Neural cell (in vitro differentiated cells): ENCODE results near the gene ITIH4. TPM values are rescaled to one million over a fixed set of nuclear protein-coding genes. Genes with fewer than 3 reads are reported as not detected.

Experiments
- H2AFZ ChIP-seq: fragments of 200-600, 300-800 bp; sonication (generic), shearing (Covaris generic); 2 replicates; pipeline ENCODE4 v1.6.0; 2014; ENCODE audit warnings: low read depth, mild to moderate bottlenecking, antibody characterized with exemption, low read length, moderate library complexity
- H3F3A ChIP-seq: fragments of 200-600 bp; shearing (Covaris generic); 2 replicates; pipeline ENCODE4 v1.6.1; 2016; ENCODE audit warnings: mild to moderate bottlenecking, moderate library complexity, mixed read lengths, antibody characterized with exemption, low read length; ENCODE audit not compliant: insufficient read depth, poor library complexity, severe bottlenecking
- H3K27ac ChIP-seq: fragments of 200-600, 300-800 bp; sonication (generic), shearing (Covaris generic); 2 replicates; pipeline ENCODE4 v1.5.1; 2014; ENCODE audit warnings: mild to moderate bottlenecking, low read length, moderate library complexity
- H3K27me3 ChIP-seq: fragments of 300-800, 200-600 bp; sonication (generic), shearing (Covaris generic); 2 replicates; pipeline ENCODE4 v1.6.0; 2014; ENCODE audit warnings: mild to moderate bottlenecking, low read depth, low read length, moderate library complexity; ENCODE audit not compliant: insufficient read depth
- H3K36me3 ChIP-seq: fragments of 300-800, 200-600 bp; sonication (generic), shearing (Covaris generic); 2 replicates; pipeline ENCODE4 v1.5.1; 2014; ENCODE audit warnings: mild to moderate bottlenecking, antibody characterized with exemption, low read length, moderate library complexity; ENCODE audit not compliant: insufficient read depth
- H3K4me2 ChIP-seq: fragments of 300-800, 200-600 bp; sonication (generic), shearing (Covaris generic); 2 replicates; pipeline ENCODE4 v1.6.0; 2014; ENCODE audit warnings: mild to moderate bottlenecking, low read length
- H3K4me3 ChIP-seq: fragments of 300-800, 200-600 bp; sonication (generic), shearing (Covaris generic); 2 replicates; pipeline ENCODE4 v1.5.1; 2014; ENCODE audit warnings: mild to moderate bottlenecking, low read length, moderate library complexity
- H3K79me2 ChIP-seq: fragments of 200-600 bp; shearing (Covaris generic); replicated peaks from 2 replicates; pipeline ENCODE4 v1.6.0; 2014; ENCODE audit warnings: mild to moderate bottlenecking, low read length, moderate library complexity; ENCODE audit not compliant: insufficient read depth
- H3K9ac ChIP-seq: fragments of 300-800, 200-600 bp; sonication (generic), shearing (Covaris generic); 2 replicates; pipeline ENCODE4 v1.6.1; 2016; ENCODE audit warnings: mild to moderate bottlenecking, low read length, mixed read lengths
- H3K9me2 ChIP-seq: fragments of 200-600 bp; shearing (Covaris generic); 2 replicates; pipeline ENCODE4 v1.6.1; 2016; ENCODE audit warnings: mild to moderate bottlenecking, low read length, mixed read lengths; ENCODE audit not compliant: insufficient read depth
- H3K9me3 ChIP-seq: fragments of 200-600, 300-800 bp; sonication (generic), shearing (Covaris generic); 2 replicates; pipeline ENCODE4 v1.6.1; 2016; ENCODE audit warnings: mild to moderate bottlenecking, mixed run types, low read length, moderate library complexity, mixed read lengths
- H4K20me1 ChIP-seq: fragments of 200-600 bp; shearing (Covaris generic); 2 replicates; pipeline ENCODE4 v1.6.1; 2016; ENCODE audit warnings: mild to moderate bottlenecking, mixed run types; ENCODE audit not compliant: insufficient read depth
- CTCF ChIP-seq: fragments of 450-650 bp; IDR thresholded peaks from 2 replicates; pipeline ENCODE4 v1.5.1; 2014; ENCODE audit warnings: antibody characterized with exemption, mild to moderate bottlenecking, moderate library complexity; ENCODE audit not compliant: poor library complexity, severe bottlenecking
- EP300 ChIP-seq: fragments of 450-650 bp; conservative IDR thresholded peaks from 2 replicates; pipeline ENCODE4 v1.6.1; 2014; ENCODE audit warnings: antibody characterized with exemption, mild to moderate bottlenecking, moderate library complexity; ENCODE audit not compliant: poor library complexity, severe bottlenecking
- EZH2 ChIP-seq: fragments of 200-600, 300-800 bp; shearing (Covaris generic), sonication (generic); IDR thresholded peaks from 2 replicates; pipeline ENCODE4 v1.6.1; 2014; ENCODE audit warnings: antibody characterized with exemption, low read length, borderline replicate concordance, mild to moderate bottlenecking; ENCODE audit not compliant: insufficient read depth, poor library complexity, severe bottlenecking
- MXI1 ChIP-seq: fragments of 450-650 bp; conservative IDR thresholded peaks from 2 replicates; pipeline ENCODE4 v1.6.1; 2014; ENCODE audit warnings: antibody characterized with exemption, mild to moderate bottlenecking; ENCODE audit not compliant: poor library complexity, severe bottlenecking
- POLR2AphosphoS5 ChIP-seq: IDR thresholded peaks from 2 replicates; pipeline ENCODE4 v1.6.1; 2012
- RAD21 ChIP-seq: fragments of 450-650 bp; conservative IDR thresholded peaks from 2 replicates; pipeline ENCODE4 v1.6.1; 2014; ENCODE audit warnings: antibody characterized with exemption, mild to moderate bottlenecking, moderate library complexity
- SMC3 ChIP-seq: fragments of 450-650 bp; conservative IDR thresholded peaks from 2 replicates; pipeline ENCODE4 v1.6.1; 2014; ENCODE audit warnings: antibody characterized with exemption, mild to moderate bottlenecking, moderate library complexity; ENCODE audit not compliant: poor library complexity
- TAF1 ChIP-seq: IDR thresholded peaks from 2 replicates; pipeline ENCODE4 v1.6.1; 2012; ENCODE audit warnings: low read depth
- polyA plus RNA-seq: library from polyadenylated mRNA; depleted of rRNA; stranded (reverse); fragments of >200 nt; gene quantifications from 2 replicates; pipeline ENCODE4 v1.2.3, GENCODE V29; 2014
- TF ChIP-seq, protein P1 (sequence below): IDR thresholded peaks from 2 replicates; pipeline ENCODE4 v1.6.1; 2012; ENCODE audit warnings: borderline replicate concordance

Gene ITIH4
- polyA plus RNA-seq, 1 donor from 2014 or later, result 16.3 TPM

GRCh38 chr3:52795298-52795900, 35.1 kb downstream of the ITIH4 start:
- Histone ChIP-seq H3K27ac (no peak overlapping the region), H3K27me3 (no peaks in the 10 kb centered on the region), H2AFZ (no peak overlapping the region), H4K20me1 (no peaks in the 10 kb centered on the region), H3K9ac (no peak overlapping the region), H3K36me3 (no peaks in the 10 kb centered on the region), H3K9me2 (no peaks in the 10 kb centered on the region), H3K9me3 (no peaks in the 10 kb centered on the region), H3F3A (no peaks in the 10 kb centered on the region), H3K79me2 (no peaks in the 10 kb centered on the region), H3K4me2 (no peak overlapping the region), H3K4me3 (no peak overlapping the region)
- no peak for TF ChIP-seq SMC3
- TF ChIP-seq EP300, result no peak
- no peak for TF ChIP-seq RAD21
- TF ChIP-seq, protein P1, sequence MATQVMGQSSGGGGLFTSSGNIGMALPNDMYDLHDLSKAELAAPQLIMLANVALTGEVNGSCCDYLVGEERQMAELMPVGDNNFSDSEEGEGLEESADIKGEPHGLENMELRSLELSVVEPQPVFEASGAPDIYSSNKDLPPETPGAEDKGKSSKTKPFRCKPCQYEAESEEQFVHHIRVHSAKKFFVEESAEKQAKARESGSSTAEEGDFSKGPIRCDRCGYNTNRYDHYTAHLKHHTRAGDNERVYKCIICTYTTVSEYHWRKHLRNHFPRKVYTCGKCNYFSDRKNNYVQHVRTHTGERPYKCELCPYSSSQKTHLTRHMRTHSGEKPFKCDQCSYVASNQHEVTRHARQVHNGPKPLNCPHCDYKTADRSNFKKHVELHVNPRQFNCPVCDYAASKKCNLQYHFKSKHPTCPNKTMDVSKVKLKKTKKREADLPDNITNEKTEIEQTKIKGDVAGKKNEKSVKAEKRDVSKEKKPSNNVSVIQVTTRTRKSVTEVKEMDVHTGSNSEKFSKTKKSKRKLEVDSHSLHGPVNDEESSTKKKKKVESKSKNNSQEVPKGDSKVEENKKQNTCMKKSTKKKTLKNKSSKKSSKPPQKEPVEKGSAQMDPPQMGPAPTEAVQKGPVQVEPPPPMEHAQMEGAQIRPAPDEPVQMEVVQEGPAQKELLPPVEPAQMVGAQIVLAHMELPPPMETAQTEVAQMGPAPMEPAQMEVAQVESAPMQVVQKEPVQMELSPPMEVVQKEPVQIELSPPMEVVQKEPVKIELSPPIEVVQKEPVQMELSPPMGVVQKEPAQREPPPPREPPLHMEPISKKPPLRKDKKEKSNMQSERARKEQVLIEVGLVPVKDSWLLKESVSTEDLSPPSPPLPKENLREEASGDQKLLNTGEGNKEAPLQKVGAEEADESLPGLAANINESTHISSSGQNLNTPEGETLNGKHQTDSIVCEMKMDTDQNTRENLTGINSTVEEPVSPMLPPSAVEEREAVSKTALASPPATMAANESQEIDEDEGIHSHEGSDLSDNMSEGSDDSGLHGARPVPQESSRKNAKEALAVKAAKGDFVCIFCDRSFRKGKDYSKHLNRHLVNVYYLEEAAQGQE, result no peak
- no peak for TF ChIP-seq CTCF
- TF ChIP-seq TAF1, result no peak
- TF ChIP-seq EZH2, result no peak
- no peak for TF ChIP-seq POLR2AphosphoS5
- TF ChIP-seq MXI1, result no peak

DNA sequence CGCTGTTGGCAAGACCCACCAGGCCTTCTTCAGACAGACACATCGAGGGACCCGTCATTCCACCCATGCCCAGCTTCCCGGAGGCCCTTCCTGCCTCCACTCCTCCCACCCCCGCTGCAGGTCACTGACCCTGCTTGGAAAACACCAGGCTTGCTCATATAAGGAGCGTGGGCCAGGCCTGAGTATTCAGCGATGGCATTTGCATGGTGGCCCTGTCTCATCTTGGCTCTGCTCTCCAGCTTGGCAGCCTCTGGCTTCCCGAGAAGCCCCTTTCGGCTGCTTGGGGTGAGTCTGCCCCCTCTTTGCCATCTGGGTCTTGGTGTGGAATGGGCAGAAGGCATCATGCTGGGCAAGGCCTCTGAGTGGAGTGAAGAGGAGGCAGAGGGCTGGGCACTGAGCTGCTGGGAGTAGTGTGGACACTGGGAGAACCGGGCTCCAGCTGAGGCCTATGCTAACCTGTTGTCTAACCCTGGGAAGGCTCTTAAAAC, 35.8 kb downstream of the ITIH4 start, which contains the start of gene ITIH3:
ITIH3 (plus strand) TSS at position 185 of the 488 bp plus-strand sequence; CDS start at position 193, 8 bp downstream.
- no peaks in the 10 kb centered on the region for H3K9me3 ChIP-seq
- H3K79me2 ChIP-seq, result no peaks in the 10 kb centered on the region
- H3K27ac ChIP-seq, result no peak within 1 kb of the TSS
- TF ChIP-seq, protein P1, result no peak
- TF ChIP-seq EZH2 (no peak), CTCF (no peak), EP300 (no peak), SMC3 (no peak), POLR2AphosphoS5 (no peak), MXI1 (no peak), TAF1 (no peak), RAD21 (no peak)
- H3F3A ChIP-seq, result no peaks in the 10 kb centered on the region
- no peak within 1 kb of the TSS for H3K9ac ChIP-seq
- no peak within 1 kb of the TSS for H2AFZ ChIP-seq
- no peaks in the 10 kb centered on the region for H3K9me2 ChIP-seq
- no peaks in the 10 kb centered on the region for H3K36me3 ChIP-seq
- no peaks in the 10 kb centered on the region for H3K27me3 ChIP-seq
- no peak within 1 kb of the TSS for H3K4me2 ChIP-seq
- H3K4me3 ChIP-seq, result no peak within 1 kb of the TSS
- no peaks in the 10 kb centered on the region for H4K20me1 ChIP-seq
